AG09309 (cell line): ENCODE data around the gene TMEM259.

Experiments used
- DNase-seq: peaks from one replicate; pipeline ENCODE4 v3.0.0-alpha.2; 2010; ENCODE audit warnings: low read depth
- H3K4me3 ChIP-seq: 2 replicates; pipeline ENCODE4 v1.5.1; 2011; ENCODE audit warnings: mild to moderate bottlenecking, low read depth, low read length, moderate library complexity; ENCODE audit not compliant: control insufficient read depth
- TF ChIP-seq, protein P1 (sequence below): IDR thresholded peaks from 2 replicates; pipeline ENCODE4 v1.5.1; 2011; ENCODE audit warnings: mild to moderate bottlenecking, low read depth, low read length, inconsistent platforms; ENCODE audit not compliant: insufficient read depth, control insufficient read depth; ENCODE audit errors: missing control alignments

TMEM259 gene

GRCh38 chr19:1016647-1017114, 4.2 kb downstream of the TMEM259 start:
- no peak for DNase-seq
- TF ChIP-seq, protein P1, sequence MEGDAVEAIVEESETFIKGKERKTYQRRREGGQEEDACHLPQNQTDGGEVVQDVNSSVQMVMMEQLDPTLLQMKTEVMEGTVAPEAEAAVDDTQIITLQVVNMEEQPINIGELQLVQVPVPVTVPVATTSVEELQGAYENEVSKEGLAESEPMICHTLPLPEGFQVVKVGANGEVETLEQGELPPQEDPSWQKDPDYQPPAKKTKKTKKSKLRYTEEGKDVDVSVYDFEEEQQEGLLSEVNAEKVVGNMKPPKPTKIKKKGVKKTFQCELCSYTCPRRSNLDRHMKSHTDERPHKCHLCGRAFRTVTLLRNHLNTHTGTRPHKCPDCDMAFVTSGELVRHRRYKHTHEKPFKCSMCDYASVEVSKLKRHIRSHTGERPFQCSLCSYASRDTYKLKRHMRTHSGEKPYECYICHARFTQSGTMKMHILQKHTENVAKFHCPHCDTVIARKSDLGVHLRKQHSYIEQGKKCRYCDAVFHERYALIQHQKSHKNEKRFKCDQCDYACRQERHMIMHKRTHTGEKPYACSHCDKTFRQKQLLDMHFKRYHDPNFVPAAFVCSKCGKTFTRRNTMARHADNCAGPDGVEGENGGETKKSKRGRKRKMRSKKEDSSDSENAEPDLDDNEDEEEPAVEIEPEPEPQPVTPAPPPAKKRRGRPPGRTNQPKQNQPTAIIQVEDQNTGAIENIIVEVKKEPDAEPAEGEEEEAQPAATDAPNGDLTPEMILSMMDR, result no peak
- H3K4me3 ChIP-seq, result no peak overlapping the region

DNA sequence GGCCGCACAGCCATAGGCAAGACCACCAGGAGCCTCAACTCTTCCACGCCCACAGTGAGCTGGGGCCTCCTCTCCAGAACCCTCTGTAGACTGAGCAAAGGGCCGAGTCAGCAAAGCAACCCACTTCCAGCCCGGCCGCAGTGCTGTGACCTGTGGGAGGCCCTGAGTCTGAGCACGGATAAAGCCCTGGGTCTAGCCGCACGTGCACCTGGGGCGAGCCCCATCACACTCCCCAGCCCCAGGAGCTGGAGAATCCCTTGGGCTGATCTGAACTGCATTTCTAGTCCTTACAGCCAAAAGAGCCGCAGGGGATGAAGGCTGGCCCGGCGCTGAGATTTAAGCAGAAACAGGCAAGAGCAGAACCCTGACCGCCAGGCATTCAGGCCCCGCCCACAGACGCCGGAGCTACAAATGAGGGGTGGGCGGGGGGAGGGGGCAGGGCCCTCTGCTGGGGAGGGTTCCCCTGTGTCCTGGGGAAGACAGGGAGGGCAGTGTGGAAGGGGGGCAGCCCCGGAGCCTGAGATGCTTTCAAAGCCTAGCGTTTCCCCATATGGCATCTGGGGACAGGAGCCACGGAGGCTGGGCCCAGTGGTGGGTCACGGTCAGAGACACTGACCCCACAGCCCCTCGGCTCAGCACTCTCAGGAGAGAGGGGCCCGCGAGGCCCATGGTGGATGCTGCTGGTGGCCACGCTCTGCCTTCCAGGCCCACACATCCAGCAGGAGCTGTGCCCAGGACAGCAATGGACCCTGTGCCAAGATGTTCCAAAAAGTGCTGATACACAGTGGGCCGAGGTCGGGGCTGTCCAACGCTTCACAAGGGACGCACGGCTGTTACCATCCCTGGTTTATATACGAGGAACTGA, 4.9 kb downstream of the TMEM259 start:
- TF ChIP-seq, protein P1, result no peak
- no peak overlapping the region for H3K4me3 ChIP-seq
- no peak for DNase-seq

- TF ChIP-seq, protein P1, result no peak
- H3K4me3 ChIP-seq, result no peak overlapping the region
Measured at GRCh38 chr19:1015061-1015781, 5.7 kb downstream of the TMEM259 start.

GRCh38 chr19:1014161-1015060, 6.5 kb downstream of the TMEM259 start:
- TF ChIP-seq, protein P1, result no peak
- no peak overlapping the region for H3K4me3 ChIP-seq
- DNase-seq, result no peak

More at GRCh38 chr19:1015061-1015781, 5.7 kb downstream of the TMEM259 start:
- DNase-seq, result no peak

GRCh38 chr19:1013218-1013617, 7.7 kb downstream of the TMEM259 start:
- H3K4me3 ChIP-seq, result no peak overlapping the region
- DNase-seq, result no peak
- TF ChIP-seq, protein P1, result no peak

GRCh38 chr19:1012334-1012733, 8.6 kb downstream of the TMEM259 start:
- H3K4me3 ChIP-seq, result no peak overlapping the region
- TF ChIP-seq, protein P1, result no peak
- DNase-seq, result no peak
